CD4-positive, alpha-beta memory T cell (primary cell): Measurements from ENCODE around the gene PCSK4. TPM values are rescaled to one million over a fixed set of nuclear protein-coding genes. Genes with fewer than 3 reads are reported as not detected.
"Not testable (repeated sequence)": the region's sequence is repeated elsewhere in the genome, so short reads cannot be mapped to it uniquely, and the experiment has no call there.

Experiments
- CTCF ChIA-PET: fragments of 350-600 bp; sonication (Branson Sonifier 250); formaldehyde crosslinking; loops from one replicate; lab custom pipeline; 2021; ENCODE audit warnings: inconsistent platforms; ENCODE audit not compliant: partially characterized antibody; lab: Charles Lee
- POLR2A ChIA-PET: fragments of 350-600 bp; sonication (Branson Sonifier 250); formaldehyde crosslinking; loops from one replicate; lab custom pipeline; 2021; ENCODE audit not compliant: partially characterized antibody; lab: Charles Lee
- DNase-seq, 5 donors: peaks; one replicate each; pipeline versions ENCODE4 v3.0.0 to v3.0.0-alpha.2; 2020 to 2022; ENCODE audit warnings: mixed read lengths in 1 of 5
- H3K27ac ChIP-seq: one replicate; pipeline ENCODE4 v1.7.0; 2013; ENCODE audit warnings: low read depth, low read length
- H3K27me3 ChIP-seq: 2 replicates; pipeline ENCODE4 v1.7.0; 2013; ENCODE audit warnings: mild to moderate bottlenecking, low read length, moderate library complexity; ENCODE audit not compliant: insufficient read depth
- H3K36me3 ChIP-seq: 2 replicates; pipeline ENCODE4 v1.7.0; 2013; ENCODE audit warnings: mild to moderate bottlenecking, low read length, moderate library complexity; ENCODE audit not compliant: insufficient read depth
- H3K4me1 ChIP-seq: 2 replicates; pipeline ENCODE4 v1.7.0; 2013; ENCODE audit warnings: mild to moderate bottlenecking, low read length, moderate library complexity; ENCODE audit not compliant: insufficient read depth
- H3K4me3 ChIP-seq, 2 donors: one replicate each; pipeline ENCODE4 v1.7.0; 2013; ENCODE audit warnings: low read length in 2 of 2, mild to moderate bottlenecking in 1 of 2
- H3K9me3 ChIP-seq, 2 donors: one replicate each; pipeline ENCODE4 v1.7.0; 2013; ENCODE audit warnings: low read length in 2 of 2, control low read depth in 1 of 2; ENCODE audit not compliant: control insufficient read depth in 1 of 2
- H3K27ac Mint-ChIP-seq, 7 donors: one replicate each; pipeline ENCODE4 v1.8.0; 2020 to 2021; ENCODE audit warnings: mixed read lengths in 7 of 7, mild to moderate bottlenecking in 6 of 7, inconsistent platforms in 3 of 7, moderate library complexity in 3 of 7
- H3K27me3 Mint-ChIP-seq, 2 donors: one replicate each; pipeline ENCODE4 v1.8.0; 2020 to 2021; ENCODE audit warnings: mixed read lengths in 2 of 2
- H3K36me3 Mint-ChIP-seq, 2 donors: one replicate each; pipeline ENCODE4 v1.8.0; 2020 to 2021; ENCODE audit warnings: mixed read lengths in 2 of 2, inconsistent platforms in 1 of 2, mild to moderate bottlenecking in 1 of 2
- H3K4me1 Mint-ChIP-seq, 4 donors: one replicate each; pipeline ENCODE4 v1.8.0; 2020 to 2021; ENCODE audit warnings: mixed read lengths in 4 of 4, mild to moderate bottlenecking in 1 of 4
- H3K4me3 Mint-ChIP-seq, 8 donors: one replicate each; pipeline ENCODE4 v1.8.0; 2020 to 2021; ENCODE audit warnings: mixed read lengths in 8 of 8, mild to moderate bottlenecking in 7 of 8, moderate library complexity in 6 of 8, inconsistent platforms in 3 of 8
- H3K9me3 Mint-ChIP-seq, 8 donors: one replicate each; pipeline ENCODE4 v1.8.0; 2020 to 2021; ENCODE audit warnings: mixed read lengths in 8 of 8, mild to moderate bottlenecking in 5 of 8, inconsistent platforms in 3 of 8, moderate library complexity in 1 of 8
- intact Hi-C: fragments of 100-400 bp; cut with micrococcal nuclease; formaldehyde crosslinking; loops from one replicate; pipeline ENCODE4 v1.15.1; 2023
- polyA plus RNA-seq, 2 donors: library from polyadenylated mRNA; unstranded; fragments of 300-500 nt; fragmentation: Illumina TruSeq; gene quantifications; one replicate each; pipeline ENCODE4 v1.2.3, GENCODE V29; 2021
- total RNA-seq, 2 experiments: library from RNA; stranded (reverse); gene quantifications; one replicate each; pipeline ENCODE4 v1.2.3, GENCODE V29; 2021

Gene PCSK4
- total and polyA plus RNA-seq, 4 experiments from 2014 or later = 3.1 to 3.7 TPM; not detected in 2

GRCh38 chr19:1441022-1441426 lies 49.1 kb downstream of the PCSK4 start:
- no peaks in the 10 kb centered on the region for H3K9me3 ChIP-seq
- Mint-ChIP-seq H3K36me3 (peaks cover 28 to 45% of the 10 kb centered on the region in 2 donors), H3K9me3 (peaks cover 0 to 5% (median 0%) of the 10 kb centered on the region in 8 donors), H3K4me1 (peaks cover 1 to 53% (median 23%) of the 10 kb centered on the region in 4 donors), H3K27me3 (no peaks in the 10 kb centered on the region), H3K4me3 (peak overlapping the region in 4 of 8 donors; percentile 70 to 99 (median 80)), H3K27ac (peak overlapping the region in 2 of 7 donors; percentile 68 to 99)
- no peak for DNase-seq
- no peak overlapping the region for H3K4me3 ChIP-seq
- peaks cover 44% of the 10 kb centered on the region for H3K4me1 ChIP-seq
- CTCF ChIA-PET = interaction anchor here (0.7 kb wide), 1 partner anchor 47 kb away, joined by 3 read pairs; no protein-coding TSS in a partner anchor
- intact Hi-C loops = no loop called here
- peaks cover 31% of the 10 kb centered on the region for H3K36me3 ChIP-seq
- peak overlapping the region; percentile 2 for H3K27ac ChIP-seq
- H3K27me3 ChIP-seq = no peaks in the 10 kb centered on the region
- POLR2A ChIA-PET = interaction anchor here (1.2 kb wide), 1 partner anchor 32 kb away, joined by 4 read pairs; no protein-coding TSS in a partner anchor

DNA sequence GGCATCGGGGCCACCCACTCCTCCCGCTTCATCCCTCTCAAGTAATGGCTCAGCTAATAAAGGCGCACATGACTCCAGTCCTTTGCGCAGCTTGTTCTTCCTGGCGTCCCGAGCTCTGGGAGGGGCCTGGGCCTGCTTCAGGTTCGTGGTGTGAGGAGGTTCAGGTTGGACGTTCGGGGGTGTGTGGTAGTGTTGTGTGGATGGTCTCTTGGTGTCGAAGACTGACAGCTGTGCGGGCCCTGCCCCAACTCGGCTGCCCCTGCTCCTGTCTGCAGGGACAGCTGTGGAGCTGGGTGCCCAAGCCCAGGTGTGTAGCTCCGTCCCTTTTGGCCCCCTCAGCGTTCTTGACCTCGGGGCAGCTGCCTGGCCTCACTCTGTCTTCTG lies 49.7 kb downstream of the PCSK4 start:
- H3K9me3 Mint-ChIP-seq = peaks cover 0 to 5% (median 0%) of the 10 kb centered on the region in 8 donors
- H3K4me1 Mint-ChIP-seq = peaks cover 1 to 51% (median 22%) of the 10 kb centered on the region in 4 donors
- Histone ChIP-seq H3K27ac (peak overlapping the region; percentile 2), H3K36me3 (peaks cover 31% of the 10 kb centered on the region), H3K4me1 (peaks cover 41% of the 10 kb centered on the region), H3K27me3 (no peaks in the 10 kb centered on the region), H3K4me3 (no peak overlapping the region), H3K9me3 (no peaks in the 10 kb centered on the region)
- no peak for DNase-seq
- intact Hi-C loops = no loop called here
- H3K36me3 Mint-ChIP-seq = peaks cover 28 to 47% of the 10 kb centered on the region in 2 donors
- peak overlapping the region in 4 of 7 donors; percentile 70 to 99 (median 76) for H3K27ac Mint-ChIP-seq
- H3K4me3 Mint-ChIP-seq = peak overlapping the region; percentile 52 to 99 (median 92)
- no peaks in the 10 kb centered on the region for H3K27me3 Mint-ChIP-seq
- CTCF ChIA-PET = interaction anchor here (0.8 kb wide), 1 partner anchor 31 kb away, joined by 3 read pairs; no protein-coding TSS in a partner anchor
- POLR2A ChIA-PET = interaction anchor here (1.2 kb wide), 1 partner anchor 31 kb away, joined by 4 read pairs; no protein-coding TSS in a partner anchor

DNA sequence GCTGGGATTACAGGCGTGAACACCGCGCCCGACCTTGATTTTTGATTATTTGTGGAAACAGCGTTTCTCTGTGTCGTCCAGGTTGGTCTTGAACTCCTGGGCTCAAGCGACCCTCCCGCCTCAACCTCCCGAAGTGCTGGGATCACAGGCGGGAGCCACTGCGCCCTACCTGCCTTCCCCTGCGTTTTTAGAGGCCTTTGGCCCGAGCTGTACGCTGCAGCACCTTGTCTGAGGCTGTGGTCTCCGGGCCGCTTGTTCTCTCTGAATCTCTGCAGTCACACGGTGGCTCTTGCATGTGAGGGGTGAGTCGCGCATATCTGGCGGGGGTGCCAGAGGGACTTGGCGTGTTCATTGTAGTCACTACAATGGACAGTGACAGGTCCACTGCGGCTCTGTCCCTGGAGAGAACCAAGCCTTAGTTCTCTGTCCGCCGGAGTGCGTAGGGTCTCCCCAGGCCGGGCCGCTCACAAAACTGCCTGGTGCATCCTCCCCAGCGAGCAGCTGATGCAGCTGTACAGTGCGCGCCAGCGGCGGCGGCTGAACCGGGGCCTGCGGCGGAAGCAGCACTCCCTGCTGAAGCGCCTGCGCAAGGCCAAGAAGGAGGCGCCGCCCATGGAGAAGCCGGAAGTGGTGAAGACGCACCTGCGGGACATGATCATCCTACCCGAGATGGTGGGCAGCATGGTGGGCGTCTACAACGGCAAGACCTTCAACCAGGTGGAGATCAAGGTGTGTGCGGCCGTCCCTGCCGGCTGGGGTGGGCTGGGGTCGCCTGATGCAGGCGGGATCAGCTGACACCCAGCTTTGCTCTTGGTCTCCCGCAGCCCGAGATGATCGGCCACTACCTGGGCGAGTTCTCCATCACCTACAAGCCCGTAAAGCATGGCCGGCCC lies 50.4 kb downstream of the PCSK4 start:
- CTCF ChIA-PET = interaction anchor here (0.8 kb wide), 1 partner anchor 32 kb away, joined by 3 read pairs; no protein-coding TSS in a partner anchor
- peak in 3 of 5 donors; percentile 32 to 38 (median 33) for DNase-seq
- Histone ChIP-seq H3K4me3 (peak overlapping the region; percentile 36 to 79), H3K27ac (peak overlapping the region; percentile 93), H3K36me3 (peaks cover 31% of the 10 kb centered on the region), H3K4me1 (peaks cover 36% of the 10 kb centered on the region)
- intact Hi-C loops, H3K9me3 ChIP-seq, H3K27me3 ChIP-seq, H3K9me3 Mint-ChIP-seq, H3K27me3 Mint-ChIP-seq: not testable (repeated sequence)
- POLR2A ChIA-PET = interaction anchor here (1.2 kb wide), 3 partner anchors 31 to 161 kb away, joined by 3 to 4 read pairs (median 3); no protein-coding TSS in a partner anchor
- Mint-ChIP-seq H3K36me3 (peaks cover 28 to 49% of the 10 kb centered on the region in 2 donors), H3K4me1 (peaks cover 1 to 45% (median 21%) of the 10 kb centered on the region in 4 donors), H3K27ac (peak overlapping the region; percentile 73 to 99 (median 88)), H3K4me3 (peak overlapping the region; percentile 88 to 99 (median 98))

DNA sequence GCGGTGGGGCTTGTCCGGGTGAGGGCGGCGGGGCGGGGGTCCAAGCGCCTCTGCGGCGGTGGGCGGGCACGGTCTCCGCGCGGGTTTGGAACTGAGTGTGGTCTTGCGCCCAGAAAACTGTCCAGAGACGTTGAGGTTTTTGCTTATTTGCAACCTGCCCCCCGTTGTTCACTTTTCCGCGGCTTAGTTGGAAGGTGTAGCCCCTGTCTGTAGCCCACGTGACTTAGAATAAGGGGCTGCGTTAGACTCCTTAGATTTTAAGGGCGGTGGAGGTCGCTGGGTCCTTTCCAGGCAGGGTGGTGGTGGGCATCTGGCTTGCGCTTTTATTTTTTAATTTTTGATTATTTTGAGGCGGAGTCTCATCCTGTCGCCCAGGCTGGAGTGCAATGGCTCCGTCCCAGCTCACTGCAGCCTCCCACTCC lies 51.2 kb downstream of the PCSK4 start:
- H3K4me1 Mint-ChIP-seq = peaks cover 1 to 40% (median 19%) of the 10 kb centered on the region in 4 donors
- CTCF ChIA-PET = no interaction called here
- Histone ChIP-seq H3K36me3 (peaks cover 37% of the 10 kb centered on the region), H3K27ac (peak overlapping the region; percentile 93), H3K9me3 (no peaks in the 10 kb centered on the region), H3K4me3 (peak overlapping the region; percentile 36 to 79), H3K27me3 (no peaks in the 10 kb centered on the region), H3K4me1 (peaks cover 29% of the 10 kb centered on the region)
- no peak for DNase-seq
- intact Hi-C loops = loop anchor here (1.0 kb wide), 3 partner anchors 32 to 164 kb away; partner anchors contain the start of genes DAZAP1, FAM174C and NDUFS7
- no peaks in the 10 kb centered on the region for H3K27me3 Mint-ChIP-seq
- H3K4me3 Mint-ChIP-seq = peak overlapping the region; percentile 88 to 99 (median 98)
- peak overlapping the region; percentile 84 to 99 (median 88) for H3K27ac Mint-ChIP-seq
- POLR2A ChIA-PET = interaction anchor here (1.2 kb wide), 2 partner anchors 30 to 160 kb away, joined by 3 read pairs; no protein-coding TSS in a partner anchor
- peaks cover 28 to 49% of the 10 kb centered on the region in 2 donors for H3K36me3 Mint-ChIP-seq
- peaks cover 0 to 5% (median 0%) of the 10 kb centered on the region in 8 donors for H3K9me3 Mint-ChIP-seq

GRCh38 chr19:1438035-1438932 lies 51.9 kb downstream of the PCSK4 start, which contains the start of gene RPS15:
Gene RPS15 (plus strand): TSS chr19:1438396. CDS start chr19:1438426, 30 bp downstream.
- Mint-ChIP-seq H3K36me3 (peaks cover 28 to 49% of the 10 kb centered on the region in 2 donors), H3K4me3 (peak within 1 kb of the TSS; percentile 97 to 99 (median 98)), H3K27ac (peak within 1 kb of the TSS; percentile 98 to 99 (median 99)), H3K9me3 (peaks cover 0 to 5% (median 0%) of the 10 kb centered on the region in 8 donors), H3K27me3 (no peaks in the 10 kb centered on the region), H3K4me1 (peaks cover 1 to 38% (median 19%) of the 10 kb centered on the region in 4 donors)
- peaks cover 43% of the 10 kb centered on the region for H3K36me3 ChIP-seq
- no peaks in the 10 kb centered on the region for H3K27me3 ChIP-seq
- peak within 1 kb of the TSS; percentile 47 to 79 for H3K4me3 ChIP-seq
- peaks cover 29% of the 10 kb centered on the region for H3K4me1 ChIP-seq
- CTCF ChIA-PET = interaction anchor here (0.7 to 1.8 kb wide), 4 partner anchors 11 to 71 kb away, joined by 3 to 9 read pairs (median 4); no protein-coding TSS in a partner anchor
- intact Hi-C loops = loop anchor here (1.0 kb wide), 3 partner anchors 31 to 163 kb away; partner anchors contain the start of genes DAZAP1, FAM174C and NDUFS7
- POLR2A ChIA-PET = interaction anchor here (0.8 to 2.1 kb wide), 7 partner anchors 29 to 169 kb away, joined by 3 to 12 read pairs (median 3); partner anchors contain the start of genes CIRBP and PCSK4
- DNase-seq = peak; percentile 93 to 97 (median 96)
- no peaks in the 10 kb centered on the region for H3K9me3 ChIP-seq
- H3K27ac ChIP-seq = peak within 1 kb of the TSS; percentile 93

DNA sequence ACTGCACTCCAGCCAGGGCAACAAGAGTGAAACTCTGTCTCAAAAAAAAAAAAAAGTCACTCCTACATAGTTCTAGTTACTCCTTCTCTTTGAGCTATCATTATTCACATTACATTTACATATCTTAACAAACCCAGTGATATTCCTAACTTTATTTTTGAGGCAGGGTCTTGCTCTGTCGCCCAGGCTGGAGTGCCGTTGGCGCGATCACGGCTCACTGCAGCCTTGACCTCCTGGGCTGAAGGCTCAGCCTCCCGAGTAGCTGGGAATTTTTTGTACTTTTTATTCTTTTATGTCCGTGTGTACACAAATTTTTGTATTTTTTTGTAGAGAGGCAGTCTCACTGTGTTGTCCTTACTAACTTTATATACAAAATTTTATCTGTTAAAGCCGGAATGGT lies 52.5 kb downstream of the PCSK4 start:
- intact Hi-C loops = loop anchor here (1.0 kb wide), 3 partner anchors 30 to 162 kb away; partner anchors contain the start of genes DAZAP1, FAM174C and NDUFS7
- H3K27ac Mint-ChIP-seq = peak overlapping the region in 4 of 7 donors; percentile 67 to 99 (median 98)

More for the DNA sequence above, 52.5 kb downstream of the PCSK4 start:
- H3K4me1 Mint-ChIP-seq = peaks cover 1 to 36% (median 19%) of the 10 kb centered on the region in 4 donors
- H3K9me3 Mint-ChIP-seq = peaks cover 0 to 5% (median 0%) of the 10 kb centered on the region in 8 donors
- CTCF ChIA-PET = interaction anchor here (0.7 to 1.8 kb wide), 5 partner anchors 10 to 71 kb away, joined by 3 to 9 read pairs (median 3); no protein-coding TSS in a partner anchor
- H3K36me3 Mint-ChIP-seq = peaks cover 28 to 48% of the 10 kb centered on the region in 2 donors
- H3K4me3 ChIP-seq = peak overlapping the region in 1 of 2 donors; percentile 79
- H3K9me3 ChIP-seq = no peaks in the 10 kb centered on the region
- POLR2A ChIA-PET = interaction anchor here (0.8 to 2.1 kb wide), 5 partner anchors 28 to 168 kb away, joined by 3 to 12 read pairs (median 3); partner anchors contain the start of genes CIRBP and PCSK4
- no peak overlapping the region for H3K27ac ChIP-seq
- no peak for DNase-seq
- no peaks in the 10 kb centered on the region for H3K27me3 ChIP-seq
- peak overlapping the region in 4 of 8 donors; percentile 17 to 99 (median 98) for H3K4me3 Mint-ChIP-seq
- H3K36me3 ChIP-seq = peaks cover 50% of the 10 kb centered on the region
- H3K27me3 Mint-ChIP-seq = no peaks in the 10 kb centered on the region
- peaks cover 29% of the 10 kb centered on the region for H3K4me1 ChIP-seq
